Astrocyte (in vitro differentiated cells and primary cell): ENCODE data around the gene MOK.

ENCODE experiments used
- CTCF ChIP-seq: IDR thresholded peaks from 2 replicates; pipeline ENCODE4 v1.5.1; 2011; ENCODE audit warnings: low read depth, mild to moderate bottlenecking, inconsistent platforms, low read length, moderate library complexity; ENCODE audit not compliant: insufficient read depth
- EZH2 ChIP-seq: IDR thresholded peaks from 2 replicates; pipeline ENCODE4 v1.6.1; 2012; ENCODE audit warnings: mild to moderate bottlenecking, low read length, inconsistent platforms; ENCODE audit not compliant: insufficient read depth

GRCh38 chr14:102206918-102207317 lies 98.0 kb downstream of the MOK start:
- TF ChIP-seq CTCF (no peak), EZH2 (no peak)
